Nephron progenitor cell (in vitro differentiated cells): Measurements from ENCODE around the gene ZNF791.
A peak's percentile ranks its signal among the peaks of the same experiment; 100 is the strongest.

ENCODE experiments used
- DNase-seq: peaks from one replicate; pipeline ENCODE4 v3.0.0; 2021
- H3K27ac Mint-ChIP-seq: 2 replicates; pipeline ENCODE4 v1.8.0; 2021; ENCODE audit warnings: mild to moderate bottlenecking, moderate library complexity, mixed read lengths
- H3K27me3 Mint-ChIP-seq: 2 replicates; pipeline ENCODE4 v1.8.0; 2021; ENCODE audit warnings: mild to moderate bottlenecking, low read depth, mixed read lengths; ENCODE audit not compliant: poor library complexity
- H3K36me3 Mint-ChIP-seq: 2 replicates; pipeline ENCODE4 v1.8.0; 2021; ENCODE audit warnings: low read depth, mixed read lengths
- H3K4me1 Mint-ChIP-seq: 2 replicates; pipeline ENCODE4 v1.8.0; 2021; ENCODE audit warnings: mixed read lengths
- H3K4me3 Mint-ChIP-seq: 2 replicates; pipeline ENCODE4 v1.8.0; 2021; ENCODE audit warnings: mild to moderate bottlenecking, moderate library complexity, mixed read lengths
- H3K9me3 Mint-ChIP-seq: 2 replicates; pipeline ENCODE4 v1.8.0; 2021; ENCODE audit warnings: mild to moderate bottlenecking, moderate library complexity, mixed read lengths
- TF ChIP-seq, protein P1 (sequence below): fragments of 200-600 bp; sonication (generic); IDR thresholded peaks from 2 replicates; pipeline ENCODE4 v1.5.0; 2021; ENCODE audit warnings: antibody characterized with exemption

Gene ZNF791

DNA sequence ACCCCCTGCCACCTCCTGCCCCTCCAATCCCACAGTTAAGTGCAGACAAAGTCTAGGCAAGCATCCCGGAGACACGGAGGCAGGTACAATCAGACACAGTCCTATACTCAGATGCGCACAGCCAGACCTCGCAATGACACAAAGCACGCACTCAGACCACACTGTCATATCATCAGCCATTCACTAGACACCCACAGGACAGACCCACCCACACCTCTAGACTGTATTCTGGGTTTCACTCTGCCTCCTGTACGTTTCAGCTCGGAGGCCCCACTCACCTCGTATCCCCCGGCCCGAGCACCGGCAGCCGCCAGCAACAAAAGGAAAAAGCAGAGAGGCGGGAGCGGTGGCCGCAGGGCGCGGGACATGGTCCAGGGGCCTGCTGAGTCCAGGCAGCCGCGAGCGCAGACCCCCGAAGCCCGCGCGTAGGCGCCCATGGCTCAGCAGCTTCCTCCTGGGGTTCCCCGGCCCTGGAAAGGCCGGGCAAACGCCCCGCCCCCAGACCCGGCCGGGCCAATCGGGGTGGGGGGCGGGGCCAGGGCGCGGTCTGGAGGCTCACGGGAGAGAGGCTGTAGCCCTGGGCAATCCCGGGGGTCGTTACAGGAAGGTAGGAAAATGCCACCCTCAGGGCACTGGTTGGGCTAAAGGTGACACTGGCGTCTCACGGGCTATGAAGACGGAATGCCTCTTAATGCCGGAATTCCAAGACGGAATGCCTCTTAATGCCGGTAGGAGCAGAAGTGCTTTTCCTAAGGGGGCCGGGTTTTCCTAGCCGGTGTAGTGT, 55.7 kb downstream of the ZNF791 start, which contains the start of the genes MAN2B1 and WDR83:
TSS of gene MAN2B1 (minus strand) at position 478 of the 784 bp plus-strand sequence. CDS start at position 437, 41 bp downstream.
TSS of gene WDR83 (plus strand) at position 543 of the 784 bp plus-strand sequence. CDS start 2,984 bp downstream, outside the sequence.
- Mint-ChIP-seq H3K4me1 (peaks cover 62% of the 10 kb centered on the region), H3K27ac (peak within 1 kb of the TSS; percentile 98), H3K9me3 (no peaks in the 10 kb centered on the region), H3K4me3 (peak within 1 kb of the TSS; percentile 97), H3K27me3 (peaks cover 4% of the 10 kb centered on the region), H3K36me3 (peaks cover 6% of the 10 kb centered on the region)
- peak; percentile 87 for DNase-seq
- TF ChIP-seq, protein P1, sequence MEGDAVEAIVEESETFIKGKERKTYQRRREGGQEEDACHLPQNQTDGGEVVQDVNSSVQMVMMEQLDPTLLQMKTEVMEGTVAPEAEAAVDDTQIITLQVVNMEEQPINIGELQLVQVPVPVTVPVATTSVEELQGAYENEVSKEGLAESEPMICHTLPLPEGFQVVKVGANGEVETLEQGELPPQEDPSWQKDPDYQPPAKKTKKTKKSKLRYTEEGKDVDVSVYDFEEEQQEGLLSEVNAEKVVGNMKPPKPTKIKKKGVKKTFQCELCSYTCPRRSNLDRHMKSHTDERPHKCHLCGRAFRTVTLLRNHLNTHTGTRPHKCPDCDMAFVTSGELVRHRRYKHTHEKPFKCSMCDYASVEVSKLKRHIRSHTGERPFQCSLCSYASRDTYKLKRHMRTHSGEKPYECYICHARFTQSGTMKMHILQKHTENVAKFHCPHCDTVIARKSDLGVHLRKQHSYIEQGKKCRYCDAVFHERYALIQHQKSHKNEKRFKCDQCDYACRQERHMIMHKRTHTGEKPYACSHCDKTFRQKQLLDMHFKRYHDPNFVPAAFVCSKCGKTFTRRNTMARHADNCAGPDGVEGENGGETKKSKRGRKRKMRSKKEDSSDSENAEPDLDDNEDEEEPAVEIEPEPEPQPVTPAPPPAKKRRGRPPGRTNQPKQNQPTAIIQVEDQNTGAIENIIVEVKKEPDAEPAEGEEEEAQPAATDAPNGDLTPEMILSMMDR = no peak

DNA sequence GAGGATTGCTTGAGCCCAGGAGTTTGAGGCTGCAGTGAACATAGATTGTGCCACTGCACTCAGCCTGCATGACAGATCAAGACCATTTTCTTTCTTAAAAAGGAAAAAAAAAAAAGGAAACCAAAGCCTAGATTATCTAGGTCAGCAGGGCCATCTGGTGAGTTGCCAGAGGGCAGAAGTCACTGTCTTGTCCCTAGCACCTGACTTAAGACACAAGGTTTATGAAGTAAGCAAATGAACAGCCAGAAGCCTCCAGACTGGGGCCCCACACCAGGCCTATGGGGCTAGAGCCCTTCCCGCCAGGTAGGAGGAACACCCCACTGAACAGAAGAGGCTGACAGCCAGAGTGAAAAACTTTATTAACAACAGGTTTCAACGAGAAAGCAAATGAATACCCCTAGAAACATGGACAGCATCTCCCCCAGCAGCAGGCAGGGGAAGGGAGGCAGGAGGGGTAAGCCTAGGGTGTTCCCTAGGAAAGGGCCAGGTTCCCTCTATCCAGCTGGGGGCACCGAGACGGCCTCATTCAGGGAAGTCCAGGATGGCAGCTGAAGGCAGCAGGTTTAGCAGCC, 57.1 kb downstream of the ZNF791 start:
- Mint-ChIP-seq H3K27me3 (peaks cover 4% of the 10 kb centered on the region), H3K36me3 (peaks cover 14% of the 10 kb centered on the region), H3K27ac (no peak overlapping the region), H3K4me3 (peak overlapping the region; percentile 97), H3K4me1 (peaks cover 67% of the 10 kb centered on the region), H3K9me3 (no peaks in the 10 kb centered on the region)
- DNase-seq = no peak
- TF ChIP-seq, protein P1 = no peak

DNA sequence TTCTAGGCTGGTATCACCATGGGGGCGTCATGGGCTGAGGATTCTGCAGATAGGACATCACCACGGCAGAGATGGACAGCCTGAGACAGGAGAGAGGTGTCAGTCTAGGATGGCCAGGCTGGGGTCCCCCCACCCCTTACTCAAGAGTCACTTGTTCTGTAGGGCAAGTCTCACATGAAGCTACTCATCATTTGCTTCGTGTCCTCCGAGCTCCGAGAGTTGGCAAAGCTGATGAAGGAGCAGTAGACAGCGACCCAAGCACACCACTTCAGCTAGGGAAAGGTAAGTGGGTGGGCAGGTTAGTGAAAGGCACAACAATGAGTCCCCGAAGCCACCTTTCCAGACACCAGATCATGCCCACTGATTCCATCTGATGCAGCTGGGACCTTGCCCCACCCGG, 57.6 kb downstream of the ZNF791 start:
- Mint-ChIP-seq H3K27ac (peak overlapping the region; percentile 81), H3K9me3 (no peaks in the 10 kb centered on the region), H3K36me3 (peaks cover 10% of the 10 kb centered on the region)

DNA sequence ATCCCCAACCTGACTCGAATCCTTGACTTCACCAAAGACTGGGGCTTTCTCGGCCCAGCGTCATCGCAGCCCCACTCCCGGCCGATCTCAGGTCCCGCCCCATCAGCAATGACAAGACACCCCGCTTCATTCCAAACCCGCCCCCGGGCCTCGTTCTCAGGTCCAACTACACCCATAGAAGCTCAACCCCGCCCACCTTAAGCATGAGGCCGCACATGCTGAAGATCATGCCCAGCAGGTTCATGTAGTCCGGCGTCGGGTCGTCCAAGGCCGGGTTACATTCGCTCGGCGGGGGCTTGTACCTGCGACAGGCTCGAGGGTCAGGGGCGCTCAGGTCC, 58.2 kb downstream of the ZNF791 start:
- H3K4me3 Mint-ChIP-seq = peak overlapping the region; percentile 97
- H3K27me3 Mint-ChIP-seq = peaks cover 4% of the 10 kb centered on the region
- H3K4me1 Mint-ChIP-seq = peaks cover 67% of the 10 kb centered on the region
- H3K36me3 Mint-ChIP-seq = peaks cover 13% of the 10 kb centered on the region
- TF ChIP-seq, protein P1 = no peak
- peak overlapping the region; percentile 81 for H3K27ac Mint-ChIP-seq
- no peaks in the 10 kb centered on the region for H3K9me3 Mint-ChIP-seq
- DNase-seq = peak; percentile 53

More for the DNA sequence above, 57.6 kb downstream of the ZNF791 start:
- TF ChIP-seq, protein P1 = no peak
- no peak for DNase-seq
- Mint-ChIP-seq H3K4me1 (peaks cover 67% of the 10 kb centered on the region), H3K4me3 (peak overlapping the region; percentile 97), H3K27me3 (peaks cover 4% of the 10 kb centered on the region)

DNA sequence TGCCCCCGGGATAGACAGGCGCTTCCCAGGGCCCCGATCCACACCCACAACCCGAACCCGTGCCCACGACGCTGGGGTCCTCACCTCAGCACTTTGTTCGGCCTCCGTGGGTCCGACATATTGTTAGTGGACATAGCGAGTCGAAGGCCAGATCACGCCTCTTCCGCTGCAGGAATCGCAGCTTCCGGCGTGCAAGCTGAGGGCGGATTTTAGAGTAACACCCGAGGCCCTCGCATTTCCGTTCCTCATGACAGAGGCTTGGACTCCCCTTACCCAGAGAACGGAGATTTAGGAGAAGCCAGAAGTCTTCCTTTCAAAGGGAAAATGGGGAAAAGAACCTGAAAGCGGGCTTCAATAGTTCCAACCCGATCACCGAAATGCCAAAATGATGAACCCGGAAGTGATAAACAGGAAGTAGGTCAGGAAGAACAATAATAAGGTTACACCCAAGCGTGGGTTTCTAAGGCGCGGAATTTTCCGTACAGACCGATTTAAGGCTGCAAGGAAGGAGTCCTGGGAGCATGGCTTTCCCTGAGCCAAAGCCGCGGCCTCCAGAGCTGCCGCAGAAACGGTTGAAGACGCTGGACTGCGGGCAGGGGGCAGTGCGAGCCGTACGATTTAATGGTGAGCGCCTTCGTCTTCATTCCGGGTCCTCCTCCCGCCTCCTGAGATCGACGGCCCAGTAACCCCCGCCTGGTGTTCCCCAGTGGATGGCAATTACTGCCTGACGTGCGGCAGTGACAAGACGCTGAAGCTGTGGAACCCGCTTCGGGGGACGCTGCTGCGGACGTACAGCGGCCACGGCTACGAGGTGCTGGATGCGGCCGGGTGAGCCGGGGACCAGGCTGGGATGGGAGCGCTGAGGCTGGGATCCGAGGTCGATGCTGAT, 58.8 kb downstream of the ZNF791 start:
- H3K4me3 Mint-ChIP-seq = peak overlapping the region; percentile 97
- TF ChIP-seq, protein P1 = no peak
- DNase-seq = peak; percentile 79
- H3K9me3 Mint-ChIP-seq = no peaks in the 10 kb centered on the region
- peaks cover 4% of the 10 kb centered on the region for H3K27me3 Mint-ChIP-seq
- H3K27ac Mint-ChIP-seq = peak overlapping the region; percentile 100
- peaks cover 63% of the 10 kb centered on the region for H3K4me1 Mint-ChIP-seq
- H3K36me3 Mint-ChIP-seq = peaks cover 19% of the 10 kb centered on the region
